Activated T-helper 1 cell treated with Interleukin-2 at 50 U/mL for 16 hours (primary cell): ENCODE results near the gene TAP1.
"Not testable (repeated sequence)": the region's sequence is repeated elsewhere in the genome, so short reads cannot be mapped to it uniquely, and the experiment has no call there.

Experiments
- DNase-seq: peaks from one replicate; pipeline ENCODE4 v3.0.0-alpha.2; 2020; ENCODE audit warnings: low read depth

The TAP1 gene

GRCh38 chr6:32853541-32854375, at the start of gene TAP1, which contains the start of gene PSMB9:
TAP1 (minus strand) TSS chr6:32853704; CDS start chr6:32853636, 68 bp downstream.
PSMB9 (plus strand) TSS chr6:32854192; CDS start chr6:32854230, 38 bp downstream.
- peak; percentile 86 for DNase-seq

- no peak for DNase-seq
Measured at GRCh38 chr6:32895006-32895345, 41.5 kb upstream of the TAP1 start.

- peak; percentile 90 for DNase-seq
Measured at GRCh38 chr6:32894085-32895005, 40.8 kb upstream of the TAP1 start.

- no peak for DNase-seq
Measured at GRCh38 chr6:32890831-32891230, 37.3 kb upstream of the TAP1 start.

GRCh38 chr6:32889533-32889932, 36.0 kb upstream of the TAP1 start:
- DNase-seq, result no peak

GRCh38 chr6:32888576-32888975, 35.1 kb upstream of the TAP1 start:
- DNase-seq, result no peak

- DNase-seq, result no peak
Measured at GRCh38 chr6:32887616-32888015, 34.1 kb upstream of the TAP1 start.

GRCh38 chr6:32886681-32887383, 33.3 kb upstream of the TAP1 start:
- DNase-seq, result no peak

- DNase-seq, result no peak
Measured at GRCh38 chr6:32885698-32886286, 32.3 kb upstream of the TAP1 start.

GRCh38 chr6:32883789-32884188, 30.3 kb upstream of the TAP1 start:
- no peak for DNase-seq

GRCh38 chr6:32882879-32883250, 29.4 kb upstream of the TAP1 start:
- DNase-seq, result no peak

GRCh38 chr6:32880962-32881361, 27.5 kb upstream of the TAP1 start:
- DNase-seq, result not testable (repeated sequence)

GRCh38 chr6:32879691-32880090, 26.2 kb upstream of the TAP1 start:
- DNase-seq, result no peak

GRCh38 chr6:32876603-32877002, 23.1 kb upstream of the TAP1 start:
- no peak for DNase-seq

GRCh38 chr6:32873947-32874346, 20.4 kb upstream of the TAP1 start:
- DNase-seq, result not testable (repeated sequence)

GRCh38 chr6:32868257-32868788, 14.8 kb upstream of the TAP1 start:
- peak; percentile 74 for DNase-seq

GRCh38 chr6:32867554-32868256, 14.2 kb upstream of the TAP1 start:
- DNase-seq, result no peak

- DNase-seq, result no peak
Measured at GRCh38 chr6:32867022-32867477, 13.5 kb upstream of the TAP1 start.

- DNase-seq, result no peak
Measured at GRCh38 chr6:32865724-32866443, 12.4 kb upstream of the TAP1 start.

- DNase-seq, result no peak
Measured at GRCh38 chr6:32862725-32863124, 9.2 kb upstream of the TAP1 start.
